GM18520 (cell line): ENCODE data around the gene FHIT.

Experiments used
- ATAC-seq: cut with Tn5 transposase; IDR thresholded peaks from one replicate; pipeline ENCODE4 v1.9.1; 2021; ENCODE audit not compliant: unreplicated experiment

The FHIT gene

GRCh38 chr3:60657972-60658371 lies 593.3 kb downstream of the FHIT start:
- peak; percentile 53 for ATAC-seq

- no peak for ATAC-seq
These were observed 598.4 kb downstream of the FHIT start for GRCh38 chr3:60652829-60653228.

- no peak for ATAC-seq
These were observed 599.5 kb downstream of the FHIT start for GRCh38 chr3:60651799-60652198.

GRCh38 chr3:60650171-60650570 lies 601.1 kb downstream of the FHIT start:
- ATAC-seq: no peak

- ATAC-seq: no peak
These were observed 605.5 kb downstream of the FHIT start for GRCh38 chr3:60645801-60646200.

- no peak for ATAC-seq
These were observed 607.4 kb downstream of the FHIT start for GRCh38 chr3:60643831-60644230.

GRCh38 chr3:60641354-60641753 lies 609.9 kb downstream of the FHIT start:
- no peak for ATAC-seq

GRCh38 chr3:60636846-60637245 lies 614.4 kb downstream of the FHIT start:
- no peak for ATAC-seq

- no peak for ATAC-seq
These were observed 617.6 kb downstream of the FHIT start for GRCh38 chr3:60633644-60634043.

GRCh38 chr3:60631509-60631908 lies 619.7 kb downstream of the FHIT start:
- no peak for ATAC-seq

- no peak for ATAC-seq
These were observed 620.3 kb downstream of the FHIT start for GRCh38 chr3:60630953-60631352.

- no peak for ATAC-seq
These were observed 621.4 kb downstream of the FHIT start for GRCh38 chr3:60629816-60630215.

GRCh38 chr3:60622349-60622748 lies 628.9 kb downstream of the FHIT start:
- no peak for ATAC-seq

GRCh38 chr3:60617188-60617587 lies 634.1 kb downstream of the FHIT start:
- no peak for ATAC-seq

GRCh38 chr3:60613769-60614303 lies 637.4 kb downstream of the FHIT start:
- no peak for ATAC-seq

- no peak for ATAC-seq
These were observed 640.7 kb downstream of the FHIT start for GRCh38 chr3:60610441-60611112.

GRCh38 chr3:60609446-60609845 lies 641.8 kb downstream of the FHIT start:
- ATAC-seq: no peak

GRCh38 chr3:60603860-60604259 lies 647.4 kb downstream of the FHIT start:
- ATAC-seq: no peak

- no peak for ATAC-seq
These were observed 650.4 kb downstream of the FHIT start for GRCh38 chr3:60600848-60601247.

- ATAC-seq: no peak
These were observed 651.7 kb downstream of the FHIT start for GRCh38 chr3:60599586-60599985.

- ATAC-seq: no peak
These were observed 652.6 kb downstream of the FHIT start for GRCh38 chr3:60598671-60599070.

- ATAC-seq: no peak
These were observed 657.2 kb downstream of the FHIT start for GRCh38 chr3:60594025-60594424.

GRCh38 chr3:60591267-60591666 lies 660.0 kb downstream of the FHIT start:
- ATAC-seq: no peak
